Activated T-cell treated with anti-CD3 and anti-CD28 coated beads, Interleukin-2, amount 50 U/mL, for 24 hours (primary cell): ENCODE results near the gene ASAP2.
"Not testable (repeated sequence)": the region's sequence is repeated elsewhere in the genome, so short reads cannot be mapped to it uniquely, and the experiment has no call there.

ENCODE experiments used
- DNase-seq: peaks from one replicate; pipeline ENCODE4 v3.0.0-alpha.2; 2020
- H3K27ac Mint-ChIP-seq: 2 replicates; pipeline ENCODE4 v1.8.0; 2020; ENCODE audit warnings: mild to moderate bottlenecking, mixed read lengths
- H3K27me3 Mint-ChIP-seq: 2 replicates; pipeline ENCODE4 v1.8.0; 2020; ENCODE audit warnings: mixed read lengths
- H3K36me3 Mint-ChIP-seq: 2 replicates; pipeline ENCODE4 v1.8.0; 2020; ENCODE audit warnings: low read depth, mixed read lengths
- H3K4me1 Mint-ChIP-seq: 2 replicates; pipeline ENCODE4 v1.8.0; 2020; ENCODE audit warnings: low read depth, mixed read lengths
- H3K4me3 Mint-ChIP-seq: 2 replicates; pipeline ENCODE4 v1.8.0; 2020; ENCODE audit warnings: mild to moderate bottlenecking, moderate library complexity, mixed read lengths
- H3K9me3 Mint-ChIP-seq: 2 replicates; pipeline ENCODE4 v1.8.0; 2020; ENCODE audit warnings: mixed read lengths

Gene ASAP2

GRCh38 chr2:9255416-9255815, 48.8 kb downstream of the ASAP2 start:
- peaks cover 10% of the 10 kb centered on the region for H3K27me3 Mint-ChIP-seq
- no peak overlapping the region for H3K4me3 Mint-ChIP-seq
- no peak for DNase-seq
- H3K4me1 Mint-ChIP-seq: no peaks in the 10 kb centered on the region
- H3K27ac Mint-ChIP-seq: no peak overlapping the region
- no peaks in the 10 kb centered on the region for H3K36me3 Mint-ChIP-seq
- H3K9me3 Mint-ChIP-seq: no peaks in the 10 kb centered on the region

DNA sequence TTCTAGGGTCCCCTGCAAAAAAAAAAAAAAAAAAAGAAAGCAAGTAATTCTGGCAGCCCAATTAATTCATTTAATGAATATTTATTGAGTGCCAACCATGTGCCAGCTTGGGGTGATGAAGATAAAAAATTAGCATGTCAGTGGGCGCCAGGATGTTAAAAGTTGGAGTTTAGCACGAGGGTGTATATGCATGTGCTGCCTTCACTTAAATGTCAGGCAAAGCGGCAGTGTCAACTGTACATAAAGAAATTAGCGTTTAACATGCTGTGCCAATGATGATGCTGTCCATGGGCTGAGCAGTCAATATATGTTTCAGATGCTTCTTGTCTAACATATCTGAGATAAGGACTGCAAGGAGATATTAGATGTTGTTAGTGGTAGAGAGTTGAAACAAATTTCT, 49.5 kb downstream of the ASAP2 start:
- no peaks in the 10 kb centered on the region for H3K4me1 Mint-ChIP-seq
- peaks cover 4% of the 10 kb centered on the region for H3K27me3 Mint-ChIP-seq
- no peaks in the 10 kb centered on the region for H3K36me3 Mint-ChIP-seq
- H3K27ac Mint-ChIP-seq: no peak overlapping the region
- H3K4me3 Mint-ChIP-seq: no peak overlapping the region
- DNase-seq: no peak
- no peaks in the 10 kb centered on the region for H3K9me3 Mint-ChIP-seq

GRCh38 chr2:9256570-9257043, 50.0 kb downstream of the ASAP2 start:
- Mint-ChIP-seq H3K4me1 (no peaks in the 10 kb centered on the region), H3K9me3 (no peaks in the 10 kb centered on the region), H3K4me3 (no peak overlapping the region), H3K36me3 (no peaks in the 10 kb centered on the region), H3K27ac (no peak overlapping the region), H3K27me3 (peaks cover 3% of the 10 kb centered on the region)
- DNase-seq: no peak

- no peaks in the 10 kb centered on the region for H3K9me3 Mint-ChIP-seq
- no peak for DNase-seq
- no peak overlapping the region for H3K4me3 Mint-ChIP-seq
- H3K27ac Mint-ChIP-seq: no peak overlapping the region
- H3K4me1 Mint-ChIP-seq: no peaks in the 10 kb centered on the region
- H3K36me3 Mint-ChIP-seq: no peaks in the 10 kb centered on the region
- peaks cover 11% of the 10 kb centered on the region for H3K27me3 Mint-ChIP-seq
Measured at GRCh38 chr2:9258501-9258900, 51.9 kb downstream of the ASAP2 start.

DNA sequence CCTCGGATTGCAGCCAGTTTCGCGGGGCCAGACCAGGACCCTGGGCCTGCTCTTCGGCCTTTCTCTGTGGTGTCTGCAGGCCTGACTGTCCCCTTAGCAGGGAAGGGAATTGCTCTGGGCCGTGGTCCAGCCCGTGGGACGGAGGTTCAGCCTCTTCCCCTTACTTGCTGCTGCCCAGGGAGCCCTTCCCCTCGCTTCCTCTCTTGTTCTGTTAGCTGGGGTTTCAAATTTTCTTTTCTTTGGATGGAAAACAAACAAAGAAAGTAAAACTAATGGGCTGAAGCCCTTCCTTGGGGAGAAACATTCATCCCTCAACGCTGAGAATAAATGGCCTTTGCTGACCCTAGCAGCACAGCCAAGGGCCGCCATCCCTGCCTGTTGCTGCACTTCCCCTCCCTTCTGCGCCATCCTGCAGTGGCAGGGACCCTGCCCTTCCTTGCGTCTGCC, 52.4 kb downstream of the ASAP2 start:
- Mint-ChIP-seq H3K4me1 (no peaks in the 10 kb centered on the region), H3K4me3 (no peak overlapping the region), H3K36me3 (no peaks in the 10 kb centered on the region), H3K9me3 (no peaks in the 10 kb centered on the region), H3K27ac (no peak overlapping the region), H3K27me3 (peaks cover 12% of the 10 kb centered on the region)
- DNase-seq: no peak

GRCh38 chr2:9260464-9260918, 53.9 kb downstream of the ASAP2 start:
- Mint-ChIP-seq H3K36me3 (no peaks in the 10 kb centered on the region), H3K4me1 (no peaks in the 10 kb centered on the region), H3K27ac (no peak overlapping the region), H3K4me3 (no peak overlapping the region), H3K27me3 (peaks cover 11% of the 10 kb centered on the region), H3K9me3 (no peaks in the 10 kb centered on the region)
- DNase-seq: no peak

- no peaks in the 10 kb centered on the region for H3K4me1 Mint-ChIP-seq
- H3K36me3 Mint-ChIP-seq: no peaks in the 10 kb centered on the region
- no peak for DNase-seq
- no peak overlapping the region for H3K27ac Mint-ChIP-seq
- no peaks in the 10 kb centered on the region for H3K9me3 Mint-ChIP-seq
- H3K27me3 Mint-ChIP-seq: peaks cover 10% of the 10 kb centered on the region
- no peak overlapping the region for H3K4me3 Mint-ChIP-seq
Measured at GRCh38 chr2:9261231-9261883, 54.7 kb downstream of the ASAP2 start.

GRCh38 chr2:9262671-9263171, 56.1 kb downstream of the ASAP2 start:
- no peak for DNase-seq
- peaks cover 11% of the 10 kb centered on the region for H3K27me3 Mint-ChIP-seq
- H3K36me3 Mint-ChIP-seq: no peaks in the 10 kb centered on the region

GRCh38 chr2:9263428-9263827, 56.8 kb downstream of the ASAP2 start:
- Mint-ChIP-seq H3K9me3 (no peaks in the 10 kb centered on the region), H3K4me3 (no peak overlapping the region), H3K27ac (no peak overlapping the region), H3K27me3 (peaks cover 11% of the 10 kb centered on the region), H3K36me3 (no peaks in the 10 kb centered on the region), H3K4me1 (no peaks in the 10 kb centered on the region)
- DNase-seq: no peak

More at GRCh38 chr2:9262671-9263171, 56.1 kb downstream of the ASAP2 start:
- Mint-ChIP-seq H3K4me3 (no peak overlapping the region), H3K9me3 (no peaks in the 10 kb centered on the region), H3K27ac (no peak overlapping the region), H3K4me1 (no peaks in the 10 kb centered on the region)

- Mint-ChIP-seq H3K27me3 (peaks cover 11% of the 10 kb centered on the region), H3K9me3 (no peaks in the 10 kb centered on the region), H3K36me3 (no peaks in the 10 kb centered on the region), H3K4me1 (no peaks in the 10 kb centered on the region), H3K4me3 (no peak overlapping the region), H3K27ac (no peak overlapping the region)
- no peak for DNase-seq
Measured at GRCh38 chr2:9264301-9264700, 57.7 kb downstream of the ASAP2 start.

DNA sequence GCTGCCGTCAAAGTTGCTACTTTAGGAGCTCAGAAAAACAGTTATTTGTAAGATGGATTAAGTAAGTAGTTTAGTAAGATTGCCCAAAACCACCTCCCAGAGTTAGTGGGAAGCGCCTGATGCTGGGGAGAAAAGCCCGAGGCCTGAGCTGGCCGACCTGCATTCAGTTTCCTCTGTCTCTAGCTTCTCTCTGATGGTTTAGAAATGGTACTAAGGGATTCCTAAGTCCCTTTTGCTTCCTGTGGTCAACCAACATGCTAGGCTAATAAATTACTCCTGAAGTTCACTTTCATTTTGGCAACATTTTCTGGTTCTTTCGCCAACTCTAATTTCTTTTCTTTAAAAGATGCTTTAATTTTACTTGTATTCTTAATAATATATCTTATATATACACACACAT, 60.1 kb downstream of the ASAP2 start:
- DNase-seq: no peak
- H3K4me3 Mint-ChIP-seq: no peak overlapping the region
- H3K27me3 Mint-ChIP-seq: peaks cover 11% of the 10 kb centered on the region
- H3K9me3 Mint-ChIP-seq: no peaks in the 10 kb centered on the region
- no peak overlapping the region for H3K27ac Mint-ChIP-seq
- no peaks in the 10 kb centered on the region for H3K4me1 Mint-ChIP-seq
- no peaks in the 10 kb centered on the region for H3K36me3 Mint-ChIP-seq

DNA sequence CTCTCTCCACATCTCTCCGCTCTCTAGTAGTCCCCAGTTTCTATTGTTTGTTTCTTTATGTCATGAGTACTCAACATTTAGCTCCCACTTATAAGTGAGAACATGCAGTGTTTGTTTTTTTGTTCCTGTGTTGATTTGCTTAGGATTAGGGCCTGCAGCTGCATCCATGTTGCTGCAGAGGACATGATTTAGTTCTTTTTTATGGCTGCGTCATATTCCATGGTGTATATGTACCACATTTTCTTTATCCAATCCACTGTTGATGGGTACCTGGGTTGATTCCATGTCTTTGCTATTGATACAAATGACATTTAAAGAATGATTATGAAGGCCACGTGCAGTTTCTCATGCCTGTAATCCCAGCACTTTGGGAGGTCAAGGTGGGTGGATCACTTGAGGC, 60.7 kb downstream of the ASAP2 start:
- not testable (repeated sequence) for H3K4me1 Mint-ChIP-seq, H3K4me3 Mint-ChIP-seq, H3K36me3 Mint-ChIP-seq, H3K9me3 Mint-ChIP-seq, DNase-seq, H3K27ac Mint-ChIP-seq
- peaks cover 11% of the 10 kb centered on the region for H3K27me3 Mint-ChIP-seq

DNA sequence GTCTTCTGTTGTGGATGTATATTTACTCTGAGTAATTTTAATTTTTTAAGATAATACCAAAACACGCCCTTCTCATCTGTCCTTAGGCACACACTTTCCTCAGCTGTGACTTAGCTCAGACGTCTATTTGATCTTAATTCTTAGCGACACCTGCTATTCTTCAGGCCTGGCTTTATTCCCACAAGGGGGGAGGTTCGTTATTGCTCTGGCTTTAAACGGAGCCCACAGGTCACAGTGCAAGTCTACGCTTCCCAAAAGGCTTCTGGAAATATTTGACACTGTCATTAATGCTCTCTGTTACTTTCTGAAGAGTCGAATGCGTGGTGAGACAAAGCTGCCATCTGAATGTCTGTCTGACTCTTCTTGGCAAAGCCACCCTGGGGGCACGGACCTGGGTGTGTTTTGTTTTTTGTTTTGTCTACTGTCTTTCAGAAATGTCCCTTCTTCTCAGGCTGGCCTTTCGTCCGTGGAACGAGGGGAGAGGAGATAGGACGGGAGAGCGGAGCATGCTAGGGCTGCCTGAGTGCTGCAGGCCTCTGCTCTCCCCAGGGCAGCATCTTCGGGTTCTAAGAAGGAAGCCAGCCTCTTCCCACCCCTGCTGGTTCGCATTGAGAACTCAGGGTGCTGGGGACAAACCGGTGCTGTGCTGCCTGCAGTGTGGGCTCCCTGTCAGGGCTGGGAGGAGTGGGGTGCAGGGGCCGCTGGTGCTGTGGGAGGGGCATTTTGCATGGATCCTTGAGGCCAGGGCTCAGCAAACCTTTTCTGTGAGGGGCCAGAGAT, 61.9 kb downstream of the ASAP2 start:
- no peaks in the 10 kb centered on the region for H3K36me3 Mint-ChIP-seq
- no peak overlapping the region for H3K4me3 Mint-ChIP-seq
- peaks cover 5% of the 10 kb centered on the region for H3K9me3 Mint-ChIP-seq
- no peak overlapping the region for H3K27ac Mint-ChIP-seq
- no peak for DNase-seq
- H3K27me3 Mint-ChIP-seq: peaks cover 4% of the 10 kb centered on the region
- H3K4me1 Mint-ChIP-seq: no peaks in the 10 kb centered on the region

- H3K9me3 Mint-ChIP-seq: peaks cover 5% of the 10 kb centered on the region
- no peak overlapping the region for H3K27ac Mint-ChIP-seq
- no peaks in the 10 kb centered on the region for H3K36me3 Mint-ChIP-seq
- no peaks in the 10 kb centered on the region for H3K4me1 Mint-ChIP-seq
- H3K4me3 Mint-ChIP-seq: no peak overlapping the region
- no peak for DNase-seq
- peaks cover 2% of the 10 kb centered on the region for H3K27me3 Mint-ChIP-seq
Measured at GRCh38 chr2:9269295-9269694, 62.7 kb downstream of the ASAP2 start.
